Sigmoid colon (tissue), 7 donors: ENCODE data around the gene SNRNP200. TPM values are rescaled to one million over a fixed set of nuclear protein-coding genes. Genes with fewer than 3 reads are reported as not detected.

Source experiments
- DNase-seq: peaks from one replicate; pipeline ENCODE4 v3.0.0-alpha.2; 2019
- H3K27ac ChIP-seq, 4 donors: fragments of 200-600 bp; sonication (generic); one replicate each; pipeline ENCODE4 v1.5.1; 2016 to 2019; ENCODE audit warnings: mild to moderate bottlenecking in 1 of 4
- H3K27me3 ChIP-seq, 3 donors: fragments of 200-600 bp; sonication (generic); one replicate each; pipeline ENCODE4 v1.5.1; 2019; ENCODE audit warnings: mild to moderate bottlenecking in 1 of 3
- H3K36me3 ChIP-seq, 4 donors: fragments of 200-600 bp; sonication (generic); one replicate each; pipeline ENCODE4 v1.5.1; 2016 to 2019
- H3K4me1 ChIP-seq, 4 donors: fragments of 200-600 bp; sonication (generic); one replicate each; pipeline ENCODE4 v1.5.1; 2017 to 2019
- H3K4me3 ChIP-seq, 4 donors: fragments of 200-600 bp; sonication (generic); one replicate each; pipeline ENCODE4 v1.5.1; 2017 to 2019; ENCODE audit warnings: mild to moderate bottlenecking in 2 of 4, moderate library complexity in 1 of 4
- H3K9me3 ChIP-seq, 4 donors: fragments of 200-600 bp in 3 of 4; sonication (generic) in 3 of 4; one replicate each; pipeline versions ENCODE4 v1.5.1 to v1.6.1; 2013 to 2019
- EP300 ChIP-seq, 4 donors: sonication (generic); formaldehyde crosslinking; IDR thresholded peaks; one replicate each; pipeline ENCODE4 v1.6.1; 2017; ENCODE audit warnings: antibody characterized with exemption in 4 of 4
- POLR2A ChIP-seq, 2 donors: fragments of 450-650 bp; IDR thresholded peaks; one replicate each; pipeline ENCODE4 v1.6.1; 2016; ENCODE audit warnings: antibody characterized with exemption in 2 of 2, mild to moderate bottlenecking in 2 of 2, moderate library complexity in 2 of 2
- POLR2AphosphoS5 ChIP-seq, 4 donors: sonication (generic); formaldehyde crosslinking; IDR thresholded peaks; one replicate each; pipeline ENCODE4 v1.6.1; 2017; ENCODE audit warnings: antibody characterized with exemption in 4 of 4
- WGBS, 2 donors: extraction: QIAGEN DNeasy Blood & Tissue Kit; methylation state at CpG; one replicate each; pipeline ENCODE4 v1.1.7; 2013; 5-methylcytosine and 5-hydroxymethylcytosine counted together
- intact Hi-C: fragments of 100-400 bp; cut with DNase I; formaldehyde crosslinking; loops from one replicate; pipeline ENCODE4 v1.15.1; 2023
- polyA plus RNA-seq, 3 donors: library from polyadenylated mRNA; stranded (reverse); fragments of 200-250 nt; gene quantifications; one replicate each; pipeline ENCODE4 v1.2.3, GENCODE V29; 2013
- total RNA-seq, 4 donors: library from RNA; depleted of rRNA; stranded (reverse); fragments of >200 nt; gene quantifications; one replicate each; pipeline ENCODE4 v1.1.0, GENCODE V29; 2016
- TF ChIP-seq, protein P1 (sequence below), 4 experiments: fragments of 450-650 bp in 3 of 4; fragments of 200-600 bp in 1 of 4; IDR thresholded peaks; one replicate each; pipeline ENCODE4 v1.5.1; 2016 to 2019; ENCODE audit warnings: antibody characterized with exemption in 4 of 4, mild to moderate bottlenecking in 3 of 4, moderate library complexity in 2 of 4
- donor health status: healthy with polysubstance abuse.
- donor health status: Bipolar disorder and iron deficiency.
- donor health status: healthy.

The SNRNP200 gene
- total and polyA plus RNA-seq, 7 donors = 26.8 to 86.5 (median 78.9) TPM

- no peak overlapping the region for H3K27ac ChIP-seq
- DNase-seq = no peak
- no peaks in the 10 kb centered on the region for H3K27me3 ChIP-seq
- H3K9me3 ChIP-seq = no peaks in the 10 kb centered on the region
- 94 to 96% methylated on average over 4 of the region's 4 CpGs for WGBS, 2 donors
- TF ChIP-seq POLR2A (IDR thresholded peaks at IDR 0.05) (no peak), EP300 (IDR thresholded peaks at IDR 0.05) (no peak), POLR2AphosphoS5 (IDR thresholded peaks at IDR 0.05) (no peak)
- TF ChIP-seq, protein P1, sequence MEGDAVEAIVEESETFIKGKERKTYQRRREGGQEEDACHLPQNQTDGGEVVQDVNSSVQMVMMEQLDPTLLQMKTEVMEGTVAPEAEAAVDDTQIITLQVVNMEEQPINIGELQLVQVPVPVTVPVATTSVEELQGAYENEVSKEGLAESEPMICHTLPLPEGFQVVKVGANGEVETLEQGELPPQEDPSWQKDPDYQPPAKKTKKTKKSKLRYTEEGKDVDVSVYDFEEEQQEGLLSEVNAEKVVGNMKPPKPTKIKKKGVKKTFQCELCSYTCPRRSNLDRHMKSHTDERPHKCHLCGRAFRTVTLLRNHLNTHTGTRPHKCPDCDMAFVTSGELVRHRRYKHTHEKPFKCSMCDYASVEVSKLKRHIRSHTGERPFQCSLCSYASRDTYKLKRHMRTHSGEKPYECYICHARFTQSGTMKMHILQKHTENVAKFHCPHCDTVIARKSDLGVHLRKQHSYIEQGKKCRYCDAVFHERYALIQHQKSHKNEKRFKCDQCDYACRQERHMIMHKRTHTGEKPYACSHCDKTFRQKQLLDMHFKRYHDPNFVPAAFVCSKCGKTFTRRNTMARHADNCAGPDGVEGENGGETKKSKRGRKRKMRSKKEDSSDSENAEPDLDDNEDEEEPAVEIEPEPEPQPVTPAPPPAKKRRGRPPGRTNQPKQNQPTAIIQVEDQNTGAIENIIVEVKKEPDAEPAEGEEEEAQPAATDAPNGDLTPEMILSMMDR (IDR thresholded peaks at IDR 0.05) = no peak
- H3K4me3 ChIP-seq = no peak overlapping the region
- H3K36me3 ChIP-seq = no peaks in the 10 kb centered on the region
- no peaks in the 10 kb centered on the region for H3K4me1 ChIP-seq
- intact Hi-C loops = no loop called here
Measured at GRCh38 chr2:96231316-96231715, 74.0 kb downstream of the SNRNP200 start.

DNA sequence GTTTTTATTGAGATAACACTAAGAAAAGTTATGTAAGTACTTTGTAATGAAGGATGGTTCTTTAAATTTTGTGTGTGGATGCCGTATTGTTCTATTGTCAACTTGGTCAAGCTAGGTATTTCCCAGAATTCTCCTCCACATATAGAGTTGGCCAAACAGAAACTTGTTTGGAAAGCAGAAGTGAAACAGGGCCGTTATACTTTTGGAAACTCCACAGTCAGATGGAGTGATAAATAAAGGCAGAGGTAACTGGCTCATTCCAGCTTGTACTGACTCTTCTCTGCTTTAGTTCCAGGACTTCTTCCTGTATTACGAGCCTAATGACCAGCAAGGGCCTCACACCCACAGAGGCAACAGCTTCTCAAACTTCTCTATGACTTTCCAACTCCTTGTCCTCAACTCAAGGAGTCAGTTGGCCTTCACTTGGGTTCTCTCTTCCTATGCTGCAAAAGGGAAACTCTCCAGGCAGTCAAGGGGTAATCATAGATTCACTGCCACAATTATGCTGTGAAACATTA lies 80.3 kb downstream of the SNRNP200 start:
- DNase-seq = no peak
- intact Hi-C loops = no loop called here
- H3K4me3 ChIP-seq = no peak overlapping the region
- H3K4me1 ChIP-seq = no peaks in the 10 kb centered on the region
- no peak overlapping the region for H3K27ac ChIP-seq
- 44 to 60% methylated on average over 3 of the region's 3 CpGs for WGBS, 2 donors
- no peaks in the 10 kb centered on the region for H3K36me3 ChIP-seq
- H3K9me3 ChIP-seq = no peaks in the 10 kb centered on the region
- no peaks in the 10 kb centered on the region for H3K27me3 ChIP-seq
- TF ChIP-seq POLR2AphosphoS5 (IDR thresholded peaks at IDR 0.05) (no peak), EP300 (IDR thresholded peaks at IDR 0.05) (no peak), POLR2A (IDR thresholded peaks at IDR 0.05) (no peak)
- TF ChIP-seq, protein P1 (IDR thresholded peaks at IDR 0.05) = no peak

Other genes starting within 250 kb of the SNRNP200 start
- 1 to 10 TPM in 2 of 4 donors, under 1 TPM in 2; 0.49 to 1.4 (median 0.83) TPM for gene ADRA2B, start 189.0 kb downstream of the SNRNP200 start, total RNA-seq
- under 1 TPM in 2 of 3 donors, not detected in 1; under 0.01 to 0.54 TPM for gene ADRA2B, start 189.0 kb downstream of the SNRNP200 start, polyA plus RNA-seq
- gene ASTL, start 167.0 kb downstream of the SNRNP200 start, total RNA-seq = not detected
- gene ASTL, start 167.0 kb downstream of the SNRNP200 start, polyA plus RNA-seq = under 1 TPM in 1 of 3 donors, not detected in 2; 0.36 TPM
- 1 to 10 TPM in 3 of 4 donors, not detected in 1; 2.5 to 6.7 (median 3.0) TPM for gene DUSP2, start 160.1 kb downstream of the SNRNP200 start, total RNA-seq
- 10 to 100 TPM in 1 of 3 donors, 1 to 10 TPM in 2; 1.2 to 17.4 (median 1.2) TPM for gene DUSP2, start 160.1 kb downstream of the SNRNP200 start, polyA plus RNA-seq
- 10 to 100 TPM; 50.4 to 88.5 (median 73.1) TPM for gene STARD7, start 96.7 kb downstream of the SNRNP200 start, total RNA-seq
- gene STARD7, start 96.7 kb downstream of the SNRNP200 start, polyA plus RNA-seq = 10 to 100 TPM; 39.6 to 74.6 (median 40.5) TPM
- gene TMEM127, start 39.5 kb downstream of the SNRNP200 start, total RNA-seq = 10 to 100 TPM; 24.6 to 30.5 (median 27.9) TPM
- 10 to 100 TPM; 10.8 to 40.1 (median 12.5) TPM for gene TMEM127, start 39.5 kb downstream of the SNRNP200 start, polyA plus RNA-seq
- 100 to 1,000 TPM in 2 of 4 donors, 10 to 100 TPM in 2; 77.4 to 110 (median 95.2) TPM for gene CIAO1, start 39.3 kb downstream of the SNRNP200 start, total RNA-seq
- gene CIAO1, start 39.3 kb downstream of the SNRNP200 start, polyA plus RNA-seq = 10 to 100 TPM; 45.6 to 55.0 (median 51.1) TPM
- gene ITPRIPL1, start 19.8 kb upstream of the SNRNP200 start, total RNA-seq = 1 to 10 TPM in 1 of 4 donors, under 1 TPM in 2, not detected in 1; 0.36 to 2.0 (median 0.83) TPM
- 1 to 10 TPM in 1 of 3 donors, under 1 TPM in 1, not detected in 1; 0.23 to 1.5 TPM for gene ITPRIPL1, start 19.8 kb upstream of the SNRNP200 start, polyA plus RNA-seq
- gene NCAPH, start 30.2 kb upstream of the SNRNP200 start, total RNA-seq = 1 to 10 TPM in 1 of 4 donors, under 1 TPM in 2, not detected in 1; 0.33 to 2.4 (median 0.83) TPM
- 10 to 100 TPM in 1 of 3 donors, 1 to 10 TPM in 2; 2.4 to 17.4 (median 5.5) TPM for gene NCAPH, start 30.2 kb upstream of the SNRNP200 start, polyA plus RNA-seq
- under 1 TPM in 1 of 4 donors, not detected in 3; 0.36 TPM for gene NEURL3, start 199.8 kb upstream of the SNRNP200 start, total RNA-seq
- gene NEURL3, start 199.8 kb upstream of the SNRNP200 start, polyA plus RNA-seq = 1 to 10 TPM; 3.5 to 6.4 (median 3.6) TPM
- gene ARID5A, start 231.2 kb upstream of the SNRNP200 start, total RNA-seq = 100 to 1,000 TPM in 1 of 4 donors, 10 to 100 TPM in 3; 14.3 to 179 (median 30.4) TPM
- 10 to 100 TPM in 1 of 3 donors, 1 to 10 TPM in 2; 7.8 to 29.0 (median 9.5) TPM for gene ARID5A, start 231.2 kb upstream of the SNRNP200 start, polyA plus RNA-seq